GM21515 (cell line): ENCODE results near the gene AKAP1.
A peak's percentile ranks its signal among the peaks of the same experiment; 100 is the strongest.

ENCODE experiments used
- ATAC-seq: cut with Tn5 transposase; IDR thresholded peaks from one replicate; pipeline ENCODE4 v1.9.1; 2021; ENCODE audit not compliant: unreplicated experiment

The AKAP1 gene

GRCh38 chr17:57084802-57085447 is at the start of gene AKAP1:
TSS of gene AKAP1 (plus strand) at chr17:57085246. CDS start at chr17:57105465, 20,219 bp downstream.
- ATAC-seq = peak; percentile 84

- ATAC-seq = no peak
These were observed 49.0 kb upstream of the AKAP1 start for GRCh38 chr17:57035971-57036481.

- no peak for ATAC-seq
These were observed 47.6 kb upstream of the AKAP1 start for GRCh38 chr17:57037411-57037810.

- no peak for ATAC-seq
These were observed 46.6 kb upstream of the AKAP1 start for GRCh38 chr17:57038486-57038885.

GRCh38 chr17:57040571-57040970 is 44.5 kb upstream of the AKAP1 start:
- ATAC-seq = no peak

GRCh38 chr17:57043276-57043675 is 41.8 kb upstream of the AKAP1 start:
- no peak for ATAC-seq

GRCh38 chr17:57044976-57045867 is 39.8 kb upstream of the AKAP1 start:
- ATAC-seq = no peak

GRCh38 chr17:57045868-57046704 is 39.0 kb upstream of the AKAP1 start:
- ATAC-seq = no peak

- ATAC-seq = no peak
These were observed 38.3 kb upstream of the AKAP1 start for GRCh38 chr17:57046749-57047148.

- no peak for ATAC-seq
These were observed 37.0 kb upstream of the AKAP1 start for GRCh38 chr17:57048096-57048495.

- no peak for ATAC-seq
These were observed 34.7 kb upstream of the AKAP1 start for GRCh38 chr17:57050306-57050705.

GRCh38 chr17:57051886-57052361 is 33.1 kb upstream of the AKAP1 start:
- ATAC-seq = no peak

GRCh38 chr17:57062865-57063264 is 22.2 kb upstream of the AKAP1 start:
- no peak for ATAC-seq

- no peak for ATAC-seq
These were observed 17.9 kb upstream of the AKAP1 start for GRCh38 chr17:57067162-57067561.

- ATAC-seq = no peak
These were observed 17.3 kb upstream of the AKAP1 start for GRCh38 chr17:57067781-57068180.

- no peak for ATAC-seq
These were observed 16.8 kb upstream of the AKAP1 start for GRCh38 chr17:57068222-57068658.

GRCh38 chr17:57068707-57069106 is 16.3 kb upstream of the AKAP1 start:
- ATAC-seq = no peak

- no peak for ATAC-seq
These were observed 12.8 kb upstream of the AKAP1 start for GRCh38 chr17:57071991-57072944.

- no peak for ATAC-seq
These were observed 11.4 kb upstream of the AKAP1 start for GRCh38 chr17:57073626-57074025.

- no peak for ATAC-seq
These were observed 9.9 kb upstream of the AKAP1 start for GRCh38 chr17:57075193-57075592.
